Suprapubic skin (tissue), 4 donors: ENCODE data around the gene LOX. TPM values are rescaled to one million over a fixed set of nuclear protein-coding genes. Genes with fewer than 3 reads are reported as not detected.

Source experiments
- DNase-seq, 2 donors: peaks; one replicate each; pipeline ENCODE4 v3.0.0-alpha.2; 2019; ENCODE audit warnings: low spot score in 2 of 2
- H3K27ac ChIP-seq: fragments of 200-600 bp; sonication (generic); one replicate; pipeline ENCODE4 v1.5.1; 2019
- H3K27me3 ChIP-seq: fragments of 200-600 bp; sonication (generic); one replicate; pipeline ENCODE4 v1.5.1; 2019
- H3K36me3 ChIP-seq: fragments of 200-600 bp; sonication (generic); one replicate; pipeline ENCODE4 v1.5.1; 2019
- H3K4me1 ChIP-seq: fragments of 200-600 bp; sonication (generic); one replicate; pipeline ENCODE4 v1.5.1; 2019
- H3K4me3 ChIP-seq: fragments of 200-600 bp; sonication (generic); one replicate; pipeline ENCODE4 v1.5.1; 2019; ENCODE audit warnings: mild to moderate bottlenecking
- H3K9me3 ChIP-seq: fragments of 200-600 bp; sonication (generic); one replicate; pipeline ENCODE4 v1.5.1; 2019
- CTCF ChIP-seq, 2 donors: fragments of 200-600 bp in 1 of 2; fragments of 450-650 bp in 1 of 2; sonication (generic) in 1 of 2; IDR thresholded peaks; one replicate each; pipeline ENCODE4 v1.5.1; 2016 to 2019; ENCODE audit warnings: antibody characterized with exemption in 2 of 2, mild to moderate bottlenecking in 1 of 2, moderate library complexity in 1 of 2
- EP300 ChIP-seq: sonication (generic); formaldehyde crosslinking; IDR thresholded peaks from one replicate; pipeline ENCODE4 v1.6.1; 2017; ENCODE audit warnings: antibody characterized with exemption
- POLR2A ChIP-seq, 2 donors: fragments of 450-650 bp; IDR thresholded peaks; one replicate each; pipeline ENCODE4 v1.6.1; 2017; ENCODE audit warnings: antibody characterized with exemption in 2 of 2, mild to moderate bottlenecking in 2 of 2, moderate library complexity in 2 of 2
- POLR2AphosphoS5 ChIP-seq, 3 donors: sonication (generic); formaldehyde crosslinking; IDR thresholded peaks; one replicate each; pipeline ENCODE4 v1.6.1; 2017; ENCODE audit warnings: antibody characterized with exemption in 3 of 3
- WGBS: methylation state at CpG from one replicate; pipeline ENCODE4 v1.1.5; 2018; 5-methylcytosine and 5-hydroxymethylcytosine counted together
- total RNA-seq, 4 donors: library from RNA; depleted of rRNA; stranded (reverse); fragments of >200 nt; gene quantifications; one replicate each; pipeline ENCODE4 v1.1.0, GENCODE V29; 2016

LOX gene
- total RNA-seq, 4 donors from 2014 or later: 4.9 to 20.2 (median 9.8) TPM

DNA sequence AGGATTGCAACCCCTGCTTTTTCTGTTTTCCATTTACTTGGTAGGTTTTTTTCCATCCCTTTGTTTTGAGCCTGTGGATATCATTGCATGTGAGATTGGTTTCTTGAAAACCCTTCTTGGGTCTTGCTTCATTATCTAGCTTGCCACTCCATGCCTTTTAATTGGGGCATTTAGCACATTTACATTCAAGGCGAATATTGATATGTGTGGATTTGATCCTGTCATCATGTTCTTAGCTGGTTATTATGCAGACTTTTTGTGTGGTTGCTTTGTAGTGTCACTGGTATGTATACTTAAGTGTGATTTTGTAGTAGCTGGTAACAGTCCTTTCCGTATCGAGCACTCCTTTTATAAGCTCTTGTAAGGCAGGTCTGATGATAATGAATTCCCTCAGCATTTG, 26.5 kb downstream of the LOX start:
- Histone ChIP-seq H3K4me1 (no peaks in the 10 kb centered on the region), H3K4me3 (no peak overlapping the region), H3K36me3 (no peaks in the 10 kb centered on the region), H3K27me3 (no peaks in the 10 kb centered on the region), H3K9me3 (no peaks in the 10 kb centered on the region), H3K27ac (no peak overlapping the region)
- DNase-seq: no peak
- TF ChIP-seq CTCF (IDR thresholded peaks at IDR 0.05): no peak
- no peak for TF ChIP-seq EP300
- no peak for TF ChIP-seq POLR2AphosphoS5 (IDR thresholded peaks at IDR 0.05)
- TF ChIP-seq POLR2A (IDR thresholded peaks at IDR 0.05): no peak
- WGBS: 95% methylated on average over 3 of the region's 3 CpGs

GRCh38 chr5:122050959-122051358, 27.1 kb downstream of the LOX start:
- TF ChIP-seq CTCF (IDR thresholded peaks at IDR 0.05) (no peak), POLR2A (IDR thresholded peaks at IDR 0.05) (no peak), POLR2AphosphoS5 (IDR thresholded peaks at IDR 0.05) (no peak), EP300 (no peak)
- no peak for DNase-seq
- Histone ChIP-seq H3K27me3 (no peaks in the 10 kb centered on the region), H3K4me1 (no peaks in the 10 kb centered on the region), H3K4me3 (no peak overlapping the region), H3K27ac (no peak overlapping the region), H3K36me3 (no peaks in the 10 kb centered on the region), H3K9me3 (no peaks in the 10 kb centered on the region)

- H3K4me1 ChIP-seq: no peaks in the 10 kb centered on the region
- 86% methylated on average over 3 of the region's 3 CpGs for WGBS
Observed at GRCh38 chr5:122040636-122041302, 37.3 kb downstream of the LOX start.

GRCh38 chr5:122036326-122036725, 41.7 kb downstream of the LOX start:
- WGBS: 87% methylated on average over 4 of the region's 4 CpGs
- Histone ChIP-seq H3K27ac (no peak overlapping the region), H3K4me3 (no peak overlapping the region), H3K36me3 (no peaks in the 10 kb centered on the region), H3K4me1 (no peaks in the 10 kb centered on the region), H3K27me3 (no peaks in the 10 kb centered on the region), H3K9me3 (no peaks in the 10 kb centered on the region)
- no peak for DNase-seq
- TF ChIP-seq POLR2AphosphoS5 (IDR thresholded peaks at IDR 0.05) (no peak), POLR2A (IDR thresholded peaks at IDR 0.05) (no peak), CTCF (IDR thresholded peaks at IDR 0.05) (no peak), EP300 (no peak)

More at GRCh38 chr5:122040636-122041302, 37.3 kb downstream of the LOX start:
- no peak for DNase-seq
- Histone ChIP-seq H3K36me3 (no peaks in the 10 kb centered on the region), H3K9me3 (peaks cover 7% of the 10 kb centered on the region), H3K27ac (no peak overlapping the region), H3K4me3 (no peak overlapping the region), H3K27me3 (no peaks in the 10 kb centered on the region)
- TF ChIP-seq EP300: no peak
- no peak for TF ChIP-seq CTCF (IDR thresholded peaks at IDR 0.05)
- no peak for TF ChIP-seq POLR2AphosphoS5 (IDR thresholded peaks at IDR 0.05)
- no peak for TF ChIP-seq POLR2A (IDR thresholded peaks at IDR 0.05)

GRCh38 chr5:122035913-122036312, 42.1 kb downstream of the LOX start:
- no peak overlapping the region for H3K4me3 ChIP-seq
- DNase-seq: no peak
- H3K27me3 ChIP-seq: no peaks in the 10 kb centered on the region
- H3K4me1 ChIP-seq: no peaks in the 10 kb centered on the region
- TF ChIP-seq POLR2AphosphoS5 (IDR thresholded peaks at IDR 0.05): no peak
- TF ChIP-seq POLR2A (IDR thresholded peaks at IDR 0.05): no peak
- TF ChIP-seq EP300: no peak
- no peak for TF ChIP-seq CTCF (IDR thresholded peaks at IDR 0.05)
- H3K9me3 ChIP-seq: no peaks in the 10 kb centered on the region
- WGBS: 55% methylated on average over 2 of the region's 2 CpGs
- no peaks in the 10 kb centered on the region for H3K36me3 ChIP-seq
- H3K27ac ChIP-seq: no peak overlapping the region
